ENCODE measurements around the gene SLC44A4.
"Not testable (repeated sequence)": the region's sequence is repeated elsewhere in the genome, so short reads cannot be mapped to it uniquely, and the experiment has no call there.

DNA sequence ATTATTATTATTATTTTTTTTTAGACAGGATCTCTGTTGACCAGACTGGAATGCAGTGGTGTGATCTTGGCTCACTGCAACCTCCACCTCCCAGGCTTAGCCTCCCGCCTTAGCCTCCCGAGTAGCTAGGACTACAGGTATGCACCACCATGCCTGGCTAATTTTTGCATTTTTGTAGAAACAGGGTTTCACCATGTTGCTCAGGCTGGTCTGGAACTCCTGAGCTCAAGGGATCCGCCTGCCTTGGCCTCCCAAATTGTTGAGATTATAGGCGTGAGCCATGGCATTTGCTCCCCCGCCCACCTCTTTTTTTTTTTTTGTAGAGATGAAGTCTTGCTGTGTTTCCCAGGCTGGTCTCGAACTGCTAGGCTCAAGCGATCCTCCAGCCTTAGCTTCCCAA, 30.5 kb upstream of the SLC44A4 start:
- TF ChIP-seq, protein P1, sequence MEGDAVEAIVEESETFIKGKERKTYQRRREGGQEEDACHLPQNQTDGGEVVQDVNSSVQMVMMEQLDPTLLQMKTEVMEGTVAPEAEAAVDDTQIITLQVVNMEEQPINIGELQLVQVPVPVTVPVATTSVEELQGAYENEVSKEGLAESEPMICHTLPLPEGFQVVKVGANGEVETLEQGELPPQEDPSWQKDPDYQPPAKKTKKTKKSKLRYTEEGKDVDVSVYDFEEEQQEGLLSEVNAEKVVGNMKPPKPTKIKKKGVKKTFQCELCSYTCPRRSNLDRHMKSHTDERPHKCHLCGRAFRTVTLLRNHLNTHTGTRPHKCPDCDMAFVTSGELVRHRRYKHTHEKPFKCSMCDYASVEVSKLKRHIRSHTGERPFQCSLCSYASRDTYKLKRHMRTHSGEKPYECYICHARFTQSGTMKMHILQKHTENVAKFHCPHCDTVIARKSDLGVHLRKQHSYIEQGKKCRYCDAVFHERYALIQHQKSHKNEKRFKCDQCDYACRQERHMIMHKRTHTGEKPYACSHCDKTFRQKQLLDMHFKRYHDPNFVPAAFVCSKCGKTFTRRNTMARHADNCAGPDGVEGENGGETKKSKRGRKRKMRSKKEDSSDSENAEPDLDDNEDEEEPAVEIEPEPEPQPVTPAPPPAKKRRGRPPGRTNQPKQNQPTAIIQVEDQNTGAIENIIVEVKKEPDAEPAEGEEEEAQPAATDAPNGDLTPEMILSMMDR (IDR thresholded peaks at IDR 0.05; ENCODE audit: borderline replicate concordance, extremely low read depth, low read length, poor library complexity, severe bottlenecking) = not testable (repeated sequence)
- not testable (repeated sequence) for TF ChIP-seq EZH2 (IDR thresholded peaks at IDR 0.05; ENCODE audit: borderline replicate concordance, low read depth, low read length, severe bottlenecking)

Data from DND-41 (cell line).